NCI-H510A treated with DMSO at 0.1 percent for 48 hours (cell line): ENCODE results near the gene HMX1.

Experiments used
- DNase-seq: peaks from one replicate; lab custom pipeline; 2025; lab: John Stamatoyannopoulos, UW

HMX1 gene

DNA sequence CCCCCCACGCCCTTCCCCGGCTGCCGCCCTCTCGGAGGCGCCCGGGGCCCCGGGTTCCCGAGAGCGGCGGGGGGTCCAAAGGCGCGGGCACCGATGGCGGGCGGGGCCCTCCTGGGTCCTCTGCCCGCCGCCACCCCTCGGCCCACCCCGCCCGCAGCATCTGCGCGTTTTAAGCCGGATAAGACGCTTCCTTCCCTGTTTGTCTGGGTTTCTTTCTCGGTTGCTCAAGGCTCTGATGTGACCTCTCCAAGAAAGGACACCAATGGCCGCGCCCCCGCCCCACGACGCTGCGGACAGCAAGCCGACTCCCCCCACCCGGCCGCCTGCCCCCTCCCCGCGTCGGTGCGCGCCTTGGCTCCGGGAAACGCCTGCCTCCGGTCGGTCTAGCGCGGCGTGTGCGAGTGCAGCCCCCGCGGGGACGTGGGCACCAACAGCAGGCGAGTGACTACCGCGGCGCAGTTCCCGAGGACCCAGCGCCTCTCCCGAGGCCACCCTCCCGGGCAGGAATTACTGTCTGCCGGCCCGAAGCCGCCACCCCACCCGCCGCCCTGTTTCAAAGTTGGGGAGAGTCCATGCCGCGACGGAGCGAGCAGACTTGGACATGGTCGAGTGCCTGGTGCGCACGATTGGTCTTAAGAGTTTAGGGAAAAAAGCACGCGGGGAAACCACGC is 21.1 kb upstream of the HMX1 start:
- no peak for DNase-seq

DNA sequence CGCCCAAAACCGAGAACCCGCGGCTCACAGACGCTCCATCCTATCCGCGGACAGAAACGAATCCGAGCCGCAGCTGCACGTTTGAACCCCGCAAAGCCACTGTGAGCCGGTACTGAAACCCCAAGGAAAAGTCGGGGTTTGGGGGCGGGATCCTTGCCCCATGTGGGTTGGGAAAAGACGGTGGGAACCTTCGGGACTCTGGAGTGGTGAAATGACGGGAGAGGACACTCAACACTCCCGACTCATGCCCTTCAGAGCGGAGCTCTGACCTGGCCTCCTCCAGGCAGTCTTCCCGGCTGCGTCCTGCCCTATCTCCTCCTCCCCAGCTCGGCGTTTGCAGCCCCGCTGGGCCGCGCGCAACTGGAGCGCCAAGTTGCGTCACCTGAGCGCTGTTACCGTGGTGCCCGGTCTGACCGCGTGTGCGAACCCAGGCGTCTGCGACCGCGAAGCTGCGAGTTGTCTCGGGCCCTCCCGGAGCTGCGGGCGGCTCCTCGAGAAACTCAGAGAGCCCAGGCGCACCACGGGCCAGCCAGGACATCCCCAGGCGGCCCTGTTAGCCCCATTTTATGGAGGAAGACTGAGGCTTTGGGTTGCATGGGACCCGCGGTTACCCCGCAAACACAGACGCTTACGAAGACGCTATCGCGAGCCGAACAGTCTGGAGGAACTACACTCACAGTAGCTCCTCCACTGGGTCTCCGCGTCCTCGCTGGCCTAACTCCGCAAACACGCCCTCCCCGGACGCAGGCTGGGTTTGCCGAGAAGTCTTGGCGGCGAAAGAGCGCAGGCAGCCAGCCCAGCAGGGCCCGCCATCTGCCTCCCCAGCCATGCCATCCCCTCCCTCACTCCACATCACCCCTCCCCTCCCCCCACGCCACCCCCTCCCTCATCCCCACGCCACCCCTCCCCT is 20.3 kb upstream of the HMX1 start:
- DNase-seq, result no peak

DNA sequence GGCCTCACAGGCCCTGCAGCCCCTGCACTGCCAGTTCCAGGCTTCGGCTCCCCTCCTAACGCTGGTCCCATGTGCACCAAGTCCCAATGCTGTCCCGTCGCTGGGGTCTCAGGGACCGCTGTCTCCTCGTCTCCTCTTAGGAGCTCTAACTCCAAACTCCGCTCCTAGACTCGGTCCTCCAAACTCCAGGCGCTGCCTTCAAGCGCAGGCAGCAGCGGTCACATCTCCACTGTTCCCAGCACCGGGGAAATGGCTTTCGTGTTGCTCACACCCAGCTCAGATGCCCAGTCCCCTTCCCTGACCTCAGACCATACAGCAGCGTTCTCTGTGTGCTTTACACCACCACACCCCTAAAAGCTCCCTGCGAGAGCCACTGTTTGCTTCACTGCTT is 19.6 kb upstream of the HMX1 start:
- DNase-seq, result no peak

DNA sequence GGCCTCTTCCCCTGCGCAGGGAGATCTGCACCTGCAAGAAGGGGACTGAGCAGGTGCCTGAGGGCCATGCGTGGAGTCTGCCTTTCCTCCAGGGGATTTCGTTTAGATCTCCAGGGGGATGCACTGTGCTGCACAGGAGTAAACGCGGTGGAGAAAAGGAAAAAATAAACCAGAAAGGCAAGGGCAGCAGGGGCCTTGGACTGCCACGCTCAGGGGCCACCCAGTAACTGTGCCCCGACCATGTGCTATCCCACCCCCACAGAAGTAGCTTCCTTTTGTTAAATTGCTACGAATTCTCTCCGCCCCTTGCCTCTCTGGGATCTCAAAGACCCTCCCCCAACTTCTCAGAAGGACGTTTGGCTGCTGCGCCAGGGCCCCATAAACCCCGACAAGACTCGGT is 17.2 kb upstream of the HMX1 start:
- no peak for DNase-seq

DNA sequence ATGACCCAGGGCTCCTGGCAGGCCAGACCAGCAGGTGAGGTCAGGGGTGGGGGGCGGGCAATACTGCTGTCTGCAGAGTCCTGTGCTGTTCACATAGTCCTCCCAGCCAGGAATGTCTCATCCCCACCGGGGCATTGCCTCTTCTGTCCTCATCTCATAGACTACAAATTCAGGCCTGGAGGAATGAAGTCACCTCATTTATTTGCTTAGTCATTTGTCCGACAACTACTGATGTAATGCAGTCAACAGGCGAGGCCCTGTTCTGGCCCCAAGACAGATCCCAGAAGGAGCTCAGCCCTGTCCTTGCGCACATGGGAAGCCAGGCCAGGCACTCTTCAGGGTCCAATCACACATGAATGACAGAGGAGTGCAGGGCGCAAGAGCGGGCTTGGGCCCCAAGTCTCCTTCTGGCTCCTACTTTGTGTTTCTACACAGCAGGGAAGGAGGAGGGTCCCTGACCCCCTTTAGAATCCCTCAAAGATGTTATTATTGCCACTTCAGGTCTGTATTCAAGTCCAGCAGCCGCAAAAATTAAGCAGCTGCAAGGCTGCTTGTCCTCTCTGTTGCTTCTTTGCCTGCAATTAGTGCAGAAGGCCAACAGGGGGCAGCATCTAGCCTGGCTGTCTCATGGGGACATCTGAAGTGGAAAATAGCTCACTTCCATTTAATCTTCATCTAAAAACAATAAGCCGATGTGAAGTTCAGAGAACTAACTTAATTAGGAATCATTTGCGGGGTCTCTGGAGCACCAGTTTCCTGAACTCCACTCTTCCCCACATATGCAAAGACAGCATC is 15.2 kb upstream of the HMX1 start:
- DNase-seq, result no peak

DNA sequence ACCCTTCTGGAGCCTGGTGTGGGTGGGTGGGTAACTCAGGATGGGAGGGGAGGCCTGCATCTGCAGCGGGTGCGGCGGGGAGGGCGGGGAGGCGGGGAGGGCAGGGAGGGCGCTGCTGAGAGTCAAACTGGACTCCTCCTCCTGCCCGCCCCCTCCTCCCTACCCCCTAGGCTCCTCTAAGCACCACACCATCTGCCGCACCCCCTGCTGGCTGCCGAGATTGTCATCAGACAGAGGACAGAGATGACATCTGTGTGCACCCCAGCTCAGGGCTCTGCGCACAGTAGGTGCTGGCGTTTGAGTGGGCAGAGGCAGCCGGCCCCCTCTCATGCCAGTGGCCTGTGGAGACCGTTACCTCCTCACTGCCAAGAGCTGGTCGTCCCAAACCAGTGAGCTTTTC is 10.6 kb upstream of the HMX1 start:
- no peak for DNase-seq

DNA sequence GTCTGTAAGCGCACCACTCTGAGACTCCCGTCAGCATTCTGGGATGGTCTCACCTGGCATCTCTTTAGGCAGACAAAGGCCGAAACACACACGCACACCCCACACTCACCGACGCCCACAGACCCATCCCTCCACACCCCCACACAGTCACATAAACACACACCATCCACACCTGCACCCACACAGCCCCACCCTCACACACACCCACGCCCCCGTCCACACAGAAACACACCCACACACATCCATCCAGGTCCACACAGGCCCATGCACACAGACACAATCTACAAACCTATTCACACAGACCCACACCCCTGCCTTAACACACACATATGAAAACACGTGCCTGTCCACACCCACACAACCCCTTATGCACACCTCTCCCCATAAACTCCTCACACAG is 9.2 kb upstream of the HMX1 start:
- no peak for DNase-seq

DNA sequence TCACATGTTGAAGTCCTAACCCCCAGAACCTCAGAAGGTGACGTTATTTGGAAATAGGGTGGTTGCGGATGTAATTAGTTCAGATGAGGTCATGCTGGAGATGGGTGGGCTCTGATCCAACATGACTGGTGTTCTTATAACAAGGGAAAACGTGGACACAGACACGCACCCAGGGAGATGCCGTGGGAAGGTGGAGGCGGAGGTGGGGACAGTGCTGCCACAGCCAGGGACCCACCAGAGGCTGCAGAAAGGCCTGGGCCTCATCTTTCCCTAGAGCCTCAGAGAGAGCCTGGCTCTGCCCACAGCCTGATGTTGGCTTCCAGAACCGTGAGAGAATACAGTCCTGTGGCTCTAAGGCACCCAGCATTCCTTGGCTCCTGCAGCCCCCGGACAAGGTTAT is 7.9 kb upstream of the HMX1 start:
- DNase-seq, result no peak

DNA sequence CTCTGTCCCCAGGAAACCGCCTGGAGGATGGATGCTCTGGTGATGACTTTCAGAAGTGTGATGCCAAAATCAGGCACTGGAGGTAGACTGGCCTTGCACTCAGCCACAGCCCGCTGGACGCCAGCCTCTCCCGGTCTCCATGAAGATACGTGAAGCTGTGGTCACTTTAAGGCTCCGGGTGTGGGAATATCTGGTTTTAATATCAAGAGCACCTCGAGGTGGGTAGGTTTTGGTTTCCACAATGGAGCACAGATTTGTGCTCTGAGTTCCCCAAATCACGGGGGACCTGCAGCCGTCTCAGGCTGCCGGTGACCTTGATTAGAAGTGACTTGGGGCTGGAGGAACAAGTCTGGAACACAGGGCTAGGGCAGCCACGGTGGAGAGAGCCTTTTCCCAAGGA is 6.8 kb upstream of the HMX1 start:
- DNase-seq, result no peak

DNA sequence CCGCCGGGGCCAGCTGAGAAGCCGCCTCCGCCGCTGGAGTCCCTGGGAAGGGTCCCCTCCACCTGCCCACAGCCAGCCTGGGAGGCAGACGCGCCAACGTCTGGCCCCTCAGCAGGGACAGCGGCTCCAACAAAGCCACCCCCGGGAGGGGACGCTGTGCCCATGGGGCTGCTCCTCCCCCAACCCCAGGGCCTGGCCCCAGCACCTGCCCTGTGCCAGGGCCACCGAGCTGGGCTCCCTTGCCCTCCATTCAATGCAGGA is 6.1 kb upstream of the HMX1 start:
- no peak for DNase-seq

DNA sequence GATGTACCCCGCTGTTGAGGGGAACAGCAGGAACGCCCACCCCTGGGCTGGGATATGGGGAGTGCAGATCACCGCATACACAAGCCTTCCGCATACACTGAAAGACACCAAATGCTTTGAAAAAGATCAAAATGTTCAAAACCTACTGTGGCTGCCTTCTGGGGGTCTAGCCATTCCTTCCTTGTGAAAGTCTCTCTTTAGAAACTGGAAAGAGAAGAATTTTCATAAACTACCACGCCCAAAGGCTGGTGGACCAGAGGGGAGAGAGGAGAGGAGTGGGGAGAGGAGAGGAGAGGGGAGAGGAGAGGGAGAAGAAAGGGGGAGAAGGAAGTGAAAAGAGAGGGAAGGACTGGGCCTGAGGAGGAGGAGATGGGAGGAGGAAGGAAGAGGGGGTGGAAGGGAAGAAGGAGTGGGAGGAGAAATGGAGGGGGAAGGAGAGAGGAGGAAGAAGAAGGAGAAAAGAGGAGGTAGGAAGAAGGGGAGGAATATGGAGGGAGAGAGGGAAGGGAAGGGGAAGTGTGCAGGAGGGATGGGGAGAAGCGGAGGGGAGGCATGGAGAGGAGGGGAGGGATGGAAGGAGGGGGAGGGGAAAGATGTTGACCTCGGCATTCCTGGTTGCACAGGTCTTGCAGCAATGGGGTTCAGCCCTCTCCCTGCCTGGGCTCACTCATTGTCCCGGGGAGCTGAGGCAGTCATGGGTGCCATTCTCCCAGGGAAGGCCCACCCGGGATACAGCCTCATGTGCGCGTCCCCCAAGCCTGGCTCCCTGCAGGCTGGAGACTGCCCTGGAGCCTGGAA is 5.5 kb upstream of the HMX1 start:
- DNase-seq, result no peak

DNA sequence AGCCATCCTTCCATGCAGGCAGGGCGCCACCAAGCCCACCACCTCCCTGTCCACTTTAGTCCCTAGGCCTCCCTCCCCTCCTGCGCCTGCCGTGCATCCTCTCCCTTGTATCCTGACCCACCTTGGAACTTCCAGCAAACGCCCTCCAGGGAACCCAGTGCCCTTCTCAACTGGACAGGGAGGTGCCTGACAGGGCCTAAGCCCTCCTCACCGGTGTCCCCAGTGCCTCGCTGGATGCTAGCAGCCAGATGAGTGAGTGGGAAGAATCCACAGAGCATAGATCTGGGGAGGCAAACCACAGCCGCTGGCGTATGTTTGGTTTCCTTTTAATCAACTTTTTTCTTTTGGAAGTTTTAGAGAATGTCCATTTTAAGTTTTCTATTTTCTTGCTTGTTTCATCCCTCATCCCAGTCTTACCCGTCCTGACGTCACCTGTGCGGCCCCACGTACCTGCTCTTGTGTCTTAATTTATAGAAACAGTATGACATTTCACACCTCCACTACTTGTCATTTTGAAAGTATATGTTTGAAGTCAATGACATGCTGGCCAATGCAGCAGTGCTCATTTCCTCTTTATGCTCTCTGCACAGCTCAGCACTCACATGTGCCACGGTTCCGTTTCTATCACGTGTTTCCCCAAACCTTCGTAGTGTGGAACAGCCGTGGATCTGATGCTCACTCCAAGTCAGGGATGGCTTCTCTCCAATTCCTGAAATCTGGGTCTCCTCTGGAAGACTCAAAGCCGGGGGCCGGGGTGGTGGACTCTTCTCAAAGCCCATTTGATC is 3.4 kb upstream of the HMX1 start:
- DNase-seq, result no peak

DNA sequence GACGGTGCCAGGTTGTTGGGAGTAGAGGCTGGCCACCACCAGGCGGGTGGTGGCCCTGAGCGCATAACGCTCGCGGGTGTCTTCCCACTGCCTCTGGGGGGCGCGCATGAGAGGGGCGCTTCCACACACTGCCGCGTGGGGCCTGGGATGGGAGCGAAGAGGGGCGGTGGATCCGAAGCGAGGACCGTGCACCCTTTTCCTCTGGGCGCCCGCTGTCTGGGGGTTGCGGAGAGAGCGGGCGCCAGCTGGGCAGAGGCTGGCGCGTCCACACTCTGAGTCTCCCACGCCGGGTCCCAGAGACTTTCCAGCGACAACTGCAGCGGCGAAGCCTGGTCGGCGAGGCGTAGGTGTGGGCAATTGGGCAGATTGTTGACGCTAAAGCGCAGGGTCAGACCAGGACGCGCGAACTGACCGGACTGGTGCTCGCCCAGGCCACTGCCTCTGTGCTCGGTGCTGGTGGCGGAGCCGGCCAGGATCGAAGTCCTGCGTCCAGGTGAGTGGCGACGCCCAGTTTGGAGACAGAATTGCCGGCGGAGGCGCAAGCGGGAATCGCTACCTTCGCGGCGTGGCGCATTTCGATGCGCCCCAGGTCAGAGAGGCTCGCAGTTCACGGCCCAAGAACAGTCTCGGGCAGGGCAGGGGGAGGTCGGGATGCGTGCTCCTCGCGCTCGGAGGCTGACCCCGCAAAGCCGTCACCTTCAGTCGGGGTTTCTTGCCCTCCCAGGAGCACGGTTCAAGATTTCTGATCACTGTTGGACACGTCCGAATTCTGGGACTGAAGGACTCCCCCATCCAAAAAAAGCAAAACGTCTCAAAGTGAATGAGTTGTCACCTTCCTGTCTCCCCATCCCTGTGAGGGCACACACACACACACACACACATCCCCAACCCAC is 2.6 kb upstream of the HMX1 start:
- DNase-seq, result no peak

DNA sequence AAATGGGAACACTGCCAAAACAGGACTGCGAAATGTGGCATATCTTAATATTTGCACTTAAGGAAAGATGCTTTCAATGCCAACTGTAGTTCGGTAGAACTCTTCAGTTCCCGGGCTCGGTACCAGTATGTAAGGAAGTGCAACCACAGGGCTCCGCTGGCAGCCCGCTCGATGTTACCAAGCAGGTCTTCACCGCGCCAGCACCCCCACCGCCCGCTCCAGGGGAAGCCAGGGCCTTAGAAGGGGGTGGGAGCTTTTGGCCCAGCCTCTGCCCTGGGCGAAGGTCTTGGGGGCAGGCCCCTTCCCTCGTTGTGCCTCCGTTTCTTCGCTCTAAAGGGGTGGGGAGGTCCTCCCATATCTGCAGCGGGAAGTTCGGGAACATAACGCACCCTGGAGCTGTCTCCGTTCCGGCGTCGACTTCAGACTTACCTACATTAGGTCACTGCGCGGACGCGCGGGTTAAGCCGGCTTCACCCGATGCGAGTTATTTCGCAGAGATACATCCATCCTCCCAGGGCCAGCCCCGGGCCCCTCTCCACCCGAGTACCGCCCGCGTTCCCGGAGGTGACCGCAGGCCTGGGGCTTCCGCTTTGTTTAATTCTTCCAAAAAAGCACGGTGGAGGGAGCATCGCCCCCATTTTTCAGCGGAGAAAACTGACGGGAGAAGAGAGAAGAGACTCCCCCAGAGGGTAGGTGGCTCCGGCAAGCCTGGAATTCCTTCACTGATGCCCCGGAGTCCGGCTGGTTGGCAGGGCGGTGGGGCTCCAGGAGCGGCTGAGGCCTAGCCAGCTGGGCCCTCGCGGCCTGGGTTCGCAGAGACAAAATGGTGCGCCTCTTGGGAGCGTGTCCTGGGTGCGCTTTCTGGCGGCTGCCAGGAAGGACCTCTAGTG is 1.0 kb upstream of the HMX1 start:
- DNase-seq, result no peak

DNA sequence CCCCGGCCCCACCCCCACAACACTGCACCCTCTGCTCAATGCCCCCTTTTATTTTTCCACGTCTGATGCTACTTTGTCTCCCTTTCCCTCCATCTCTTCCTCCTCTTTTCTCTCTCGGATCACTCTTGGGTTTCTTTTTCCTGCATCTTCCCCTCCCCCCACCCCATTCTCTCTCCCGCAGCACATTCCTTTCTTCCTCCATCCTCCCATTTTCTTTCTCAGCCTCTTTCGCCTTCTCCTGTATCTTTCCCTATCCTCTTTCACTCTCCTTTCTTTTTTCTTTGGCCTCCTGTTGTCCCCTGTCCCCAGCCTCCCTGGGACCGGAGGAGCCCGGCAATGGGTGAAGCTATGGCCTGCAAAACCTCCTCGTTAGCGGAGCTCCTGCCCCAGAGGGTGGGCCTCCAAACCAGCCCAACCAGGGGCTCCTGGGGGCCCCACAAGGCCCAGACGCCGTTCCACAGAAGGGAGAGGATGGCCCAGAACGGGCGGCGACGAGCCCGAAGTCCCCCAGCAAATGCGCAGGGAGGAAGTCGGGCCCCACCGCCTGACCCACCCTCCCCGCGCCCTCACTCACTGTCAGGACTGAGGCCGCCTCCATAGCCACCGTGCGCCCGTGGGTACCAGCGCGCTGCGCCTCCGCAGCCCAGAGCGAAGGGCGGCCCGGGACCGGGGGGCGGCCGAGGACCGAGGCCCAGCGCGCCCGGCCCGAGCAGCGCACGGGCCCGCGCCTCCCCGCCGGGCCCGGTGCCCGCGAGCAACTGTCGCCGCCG is 807 bp downstream of the HMX1 start:
- no peak for DNase-seq

DNA sequence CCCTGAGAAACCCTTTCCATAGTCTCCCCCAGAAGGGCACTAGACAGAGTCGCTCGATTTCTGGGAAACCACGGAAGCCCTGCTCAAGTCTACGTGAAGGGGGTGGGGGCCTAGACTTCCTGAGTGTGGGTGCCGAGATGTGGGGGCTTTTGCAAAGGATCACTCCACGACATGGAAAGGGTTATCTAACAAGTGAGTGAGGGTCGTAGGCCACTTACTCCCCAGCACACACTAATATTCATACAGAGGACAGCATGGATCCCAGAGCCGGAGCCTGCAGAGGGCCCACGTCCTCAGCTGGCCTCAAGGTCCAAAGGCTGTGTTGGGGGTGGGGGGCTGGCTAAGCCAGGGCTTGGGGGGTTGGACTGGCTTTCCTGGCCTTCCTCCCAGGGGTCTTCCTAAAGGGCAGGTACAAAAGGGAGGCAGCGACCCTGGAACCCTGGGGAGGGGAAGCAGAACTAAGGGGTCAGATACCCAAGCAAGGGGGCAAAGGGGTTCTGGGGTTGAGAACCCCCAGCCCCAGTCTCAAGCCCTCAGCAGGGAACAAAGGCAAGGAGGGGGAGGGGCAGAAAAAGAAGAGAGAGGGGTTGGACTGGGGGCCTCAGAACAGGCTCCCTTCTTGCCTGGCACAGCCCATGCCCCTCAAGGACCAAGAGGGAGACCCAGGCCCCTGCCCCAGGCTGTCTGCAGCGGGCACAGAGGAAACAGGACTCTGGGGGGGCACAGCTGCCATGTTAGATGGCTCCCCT is 1.6 kb downstream of the HMX1 start:
- DNase-seq, result no peak

DNA sequence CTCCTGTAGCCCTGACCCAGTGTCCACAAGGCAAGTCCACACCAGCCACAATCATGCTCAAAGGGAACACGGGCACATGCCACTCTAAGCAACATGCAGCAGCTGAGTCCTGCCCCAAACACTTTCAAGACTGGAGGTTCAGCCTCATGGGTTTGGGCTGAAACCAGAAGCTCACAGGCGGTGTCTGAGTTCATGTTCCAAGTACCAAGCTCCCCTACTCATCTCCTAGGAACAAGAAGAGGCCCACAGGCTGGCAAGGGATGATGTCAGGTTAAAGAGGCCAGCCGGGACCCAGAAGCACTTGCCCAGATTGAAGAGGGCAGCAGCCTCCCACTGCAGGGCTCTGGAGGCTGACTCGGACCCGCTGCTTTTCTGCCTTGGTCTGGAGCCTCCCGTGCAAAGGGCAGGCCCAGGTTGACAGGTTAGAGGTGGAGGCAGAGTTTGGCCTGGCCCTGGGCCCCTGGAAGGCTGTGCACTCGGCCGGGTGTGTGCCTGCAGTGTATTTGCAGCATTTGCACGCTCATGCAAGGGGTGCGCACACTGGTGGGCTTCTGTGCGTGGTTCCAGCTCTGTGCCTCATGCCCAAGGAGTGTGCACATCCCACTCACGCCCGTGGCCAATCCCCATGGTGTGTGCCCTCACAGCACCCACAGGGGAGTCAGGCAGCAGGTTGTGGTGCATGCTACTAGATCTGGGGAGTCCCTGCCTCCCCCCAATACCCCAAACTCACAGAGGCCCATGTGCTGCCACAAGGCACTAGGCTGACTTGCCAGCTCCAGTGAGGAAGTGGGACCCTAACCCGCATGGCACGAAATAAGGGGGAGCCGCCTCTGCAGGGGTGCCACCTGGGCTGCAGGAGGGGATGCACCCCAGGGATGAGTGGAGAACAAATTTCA is 2.4 kb downstream of the HMX1 start:
- no peak for DNase-seq
